Esophagus squamous epithelium (tissue), 4 donors: ENCODE measurements around the gene ALG1L2.

Source experiments
- CTCF ChIP-seq, 6 experiments: fragments of 450-650 bp in 4 of 6; fragments of 200-600 bp in 2 of 6; sonication (generic) in 2 of 6; IDR thresholded peaks; one replicate each; pipeline ENCODE4 v1.5.1; 2016 to 2019; ENCODE audit warnings: antibody characterized with exemption in 6 of 6, mild to moderate bottlenecking in 4 of 6, moderate library complexity in 4 of 6
- POLR2A ChIP-seq, 4 donors: fragments of 450-650 bp; IDR thresholded peaks; one replicate each; pipeline ENCODE4 v1.6.1; 2017; ENCODE audit warnings: antibody characterized with exemption in 4 of 4, mild to moderate bottlenecking in 4 of 4, moderate library complexity in 3 of 4

DNA sequence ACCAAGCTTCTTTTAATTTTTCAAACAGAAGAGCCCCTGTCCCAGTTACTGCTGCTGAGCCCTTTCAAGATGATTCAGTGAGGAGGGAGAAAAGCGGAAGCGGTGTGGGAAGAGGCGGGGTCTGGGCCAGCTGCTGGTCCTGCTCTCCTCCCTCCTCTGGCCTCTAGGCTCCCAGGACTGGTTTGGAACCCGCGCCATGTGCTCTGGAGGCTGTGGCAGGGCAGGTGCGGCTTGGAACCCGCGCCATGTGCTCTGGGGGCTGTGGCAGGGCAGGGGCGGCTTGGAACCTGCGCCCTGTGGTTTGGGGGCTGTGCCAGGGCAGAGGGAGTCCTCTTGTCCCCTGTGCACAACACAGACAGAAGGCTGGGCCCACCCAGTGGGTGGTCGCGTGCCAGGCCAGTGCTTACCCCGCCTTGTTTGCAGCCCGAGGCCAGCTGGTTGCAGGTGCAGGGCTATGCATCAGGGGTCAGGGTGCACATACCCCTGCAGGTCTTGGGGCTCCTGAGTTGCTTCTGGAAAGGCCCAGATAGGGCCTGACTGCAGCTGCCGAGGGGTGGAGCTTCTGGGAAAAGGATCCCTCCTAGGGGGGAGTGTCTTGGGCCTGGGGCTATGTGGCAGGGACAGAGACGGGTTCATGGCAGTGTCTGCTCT is 12.2 kb downstream of the ALG1L2 start:
- TF ChIP-seq CTCF (IDR thresholded peaks at IDR 0.05) = no peak
- TF ChIP-seq POLR2A (IDR thresholded peaks at IDR 0.05) = no peak
